ENCODE data around the gene FOXJ1.

Gene FOXJ1

GRCh38 chr17:76115138-76115754 lies 25.8 kb downstream of the FOXJ1 start:
- no peak overlapping the region for H3K27ac ChIP-seq
- no peak for DNase-seq (ENCODE audit: low spot score)
- TF ChIP-seq, protein P1, sequence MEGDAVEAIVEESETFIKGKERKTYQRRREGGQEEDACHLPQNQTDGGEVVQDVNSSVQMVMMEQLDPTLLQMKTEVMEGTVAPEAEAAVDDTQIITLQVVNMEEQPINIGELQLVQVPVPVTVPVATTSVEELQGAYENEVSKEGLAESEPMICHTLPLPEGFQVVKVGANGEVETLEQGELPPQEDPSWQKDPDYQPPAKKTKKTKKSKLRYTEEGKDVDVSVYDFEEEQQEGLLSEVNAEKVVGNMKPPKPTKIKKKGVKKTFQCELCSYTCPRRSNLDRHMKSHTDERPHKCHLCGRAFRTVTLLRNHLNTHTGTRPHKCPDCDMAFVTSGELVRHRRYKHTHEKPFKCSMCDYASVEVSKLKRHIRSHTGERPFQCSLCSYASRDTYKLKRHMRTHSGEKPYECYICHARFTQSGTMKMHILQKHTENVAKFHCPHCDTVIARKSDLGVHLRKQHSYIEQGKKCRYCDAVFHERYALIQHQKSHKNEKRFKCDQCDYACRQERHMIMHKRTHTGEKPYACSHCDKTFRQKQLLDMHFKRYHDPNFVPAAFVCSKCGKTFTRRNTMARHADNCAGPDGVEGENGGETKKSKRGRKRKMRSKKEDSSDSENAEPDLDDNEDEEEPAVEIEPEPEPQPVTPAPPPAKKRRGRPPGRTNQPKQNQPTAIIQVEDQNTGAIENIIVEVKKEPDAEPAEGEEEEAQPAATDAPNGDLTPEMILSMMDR (conservative IDR thresholded peaks at IDR 0.05; ENCODE audit: low read depth): no peak
- CTCF ChIA-PET: interaction anchor here (1.2 to 1.3 kb wide), 2 partner anchors 38 to 165 kb away, joined by 6 to 7 read pairs; no protein-coding TSS in a partner anchor
- POLR2A ChIA-PET (ENCODE audit: low non-redundant PET): no interaction called here

DNA sequence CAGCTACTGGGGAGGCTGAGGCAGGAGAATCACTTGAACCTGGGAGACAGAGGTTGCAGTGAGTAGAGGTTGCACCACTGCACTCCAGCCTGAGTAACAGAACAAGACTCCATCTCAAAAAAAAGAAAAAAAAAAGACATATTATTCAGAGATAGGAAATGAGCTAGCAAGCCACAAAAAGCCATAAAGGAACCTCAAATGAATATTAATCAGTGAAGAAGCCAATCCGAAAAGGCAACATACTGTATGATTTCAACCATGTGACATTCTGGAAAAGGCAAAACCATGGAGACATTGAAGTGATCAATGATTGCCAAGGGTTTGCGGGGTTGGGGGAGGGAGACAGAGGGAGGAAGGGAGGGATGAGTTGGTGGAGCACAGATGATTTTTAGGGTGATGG lies 29.1 kb downstream of the FOXJ1 start:
- TF ChIP-seq, protein P1 (conservative IDR thresholded peaks at IDR 0.05; ENCODE audit: low read depth): no peak
- ChIA-PET POLR2A (ENCODE audit: low non-redundant PET) (no interaction called here), CTCF (no interaction called here)
- no peak overlapping the region for H3K27ac ChIP-seq
- DNase-seq (ENCODE audit: low spot score): no peak

DNA sequence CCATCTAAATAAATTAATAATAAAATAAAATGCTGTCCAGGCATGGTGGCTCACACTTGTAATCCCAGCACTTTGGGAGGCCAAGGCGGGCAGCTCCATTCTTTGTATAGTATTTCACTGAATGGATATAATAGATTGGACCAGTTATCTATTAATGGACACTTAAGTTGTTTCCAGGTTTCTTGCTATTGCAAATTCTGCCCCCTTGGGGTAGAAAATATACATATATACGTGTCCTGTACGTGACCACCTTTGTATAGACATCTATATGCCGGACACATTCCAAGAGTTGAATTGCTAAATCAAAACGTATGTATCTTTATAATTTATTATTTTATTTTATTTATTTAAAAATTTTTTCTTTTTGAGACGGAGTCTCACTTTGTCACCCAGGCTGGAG lies 33.5 kb downstream of the FOXJ1 start:
- TF ChIP-seq, protein P1 (conservative IDR thresholded peaks at IDR 0.05; ENCODE audit: low read depth): peak; percentile 16; the same call in 1 of the 2 replicates
- no peak for DNase-seq (ENCODE audit: low spot score)
- H3K27ac ChIP-seq: no peak overlapping the region
- ChIA-PET CTCF (interaction anchor here (0.7 kb wide), 2 partner anchors 172 to 1900 kb away, joined by 3 read pairs; no protein-coding TSS in a partner anchor), POLR2A (ENCODE audit: low non-redundant PET) (no interaction called here)

- no peak overlapping the region for H3K27ac ChIP-seq
- ChIA-PET POLR2A (ENCODE audit: low non-redundant PET) (no interaction called here), CTCF (interaction anchor here (0.7 to 1.0 kb wide), 2 partner anchors 173 to 203 kb away, joined by 3 read pairs; no protein-coding TSS in a partner anchor)
- no peak for DNase-seq (ENCODE audit: low spot score)
- TF ChIP-seq, protein P1 (conservative IDR thresholded peaks at IDR 0.05; ENCODE audit: low read depth): no peak
These were observed 34.3 kb downstream of the FOXJ1 start for GRCh38 chr17:76106703-76107102.

GRCh38 chr17:76104896-76105231 lies 36.2 kb downstream of the FOXJ1 start:
- TF ChIP-seq, protein P1 (conservative IDR thresholded peaks at IDR 0.05; ENCODE audit: low read depth): no peak
- no peak for DNase-seq (ENCODE audit: low spot score)
- POLR2A ChIA-PET (ENCODE audit: low non-redundant PET): no interaction called here
- H3K27ac ChIP-seq: no peak overlapping the region
- CTCF ChIA-PET: interaction anchor here (1.6 kb wide), 1 partner anchor 175 kb away, joined by 4 read pairs; no protein-coding TSS in a partner anchor

DNA sequence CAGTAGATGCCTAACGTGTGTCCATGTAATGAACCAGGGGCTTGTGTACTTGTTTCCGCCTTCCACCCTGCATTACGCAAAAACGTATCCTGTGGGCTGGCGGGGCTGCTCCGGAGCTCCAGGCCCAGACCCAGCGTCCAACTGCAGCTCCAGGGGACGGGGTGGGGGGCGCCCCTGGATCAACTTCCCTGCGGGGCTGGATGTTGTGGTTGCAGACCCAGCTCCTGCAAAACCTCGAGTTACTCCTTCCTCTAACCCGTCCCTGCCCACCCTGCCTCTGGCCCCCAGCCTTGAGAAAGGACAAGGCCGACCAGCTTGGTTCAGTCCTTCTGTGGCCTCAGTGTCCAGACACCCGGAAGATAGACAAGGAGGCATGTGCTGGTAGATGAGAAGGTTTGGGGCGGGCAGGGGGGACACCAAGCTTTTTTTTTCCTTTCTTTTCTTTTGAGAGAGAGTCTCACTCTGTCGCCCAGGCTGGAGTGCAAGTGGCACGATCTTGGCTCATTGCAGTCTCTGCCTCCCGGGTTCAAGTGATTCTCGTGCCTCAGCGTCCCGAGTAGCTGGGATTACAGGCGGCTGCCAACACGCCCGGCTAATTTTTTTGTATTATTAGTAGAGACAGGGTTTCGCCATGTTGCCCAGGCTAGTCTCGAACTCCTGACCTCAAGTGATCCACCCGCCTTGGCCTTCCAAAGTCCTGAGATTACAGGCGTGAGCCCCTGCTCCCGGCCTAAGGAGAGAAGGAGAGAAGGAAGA lies 36.7 kb downstream of the FOXJ1 start:
- ChIA-PET CTCF (interaction anchor here (1.0 to 1.6 kb wide), 2 partner anchors 17 to 175 kb away, joined by 4 to 5 read pairs; no protein-coding TSS in a partner anchor), POLR2A (ENCODE audit: low non-redundant PET) (no interaction called here)
- TF ChIP-seq, protein P1 (conservative IDR thresholded peaks at IDR 0.05; ENCODE audit: low read depth): no peak
- DNase-seq (ENCODE audit: low spot score): no peak
- H3K27ac ChIP-seq: peak overlapping the region; percentile 79
